IPS-18a (cell line): ENCODE measurements around the gene ITPK1.

Experiments
- H3K27ac ChIP-seq: one replicate; pipeline ENCODE4 v1.5.1; 2013; ENCODE audit warnings: low read length
- H3K27me3 ChIP-seq: one replicate; pipeline ENCODE4 v1.6.1; 2013; ENCODE audit warnings: mild to moderate bottlenecking, low read length; ENCODE audit not compliant: control insufficient read depth, insufficient read depth
- H3K36me3 ChIP-seq: one replicate; pipeline ENCODE4 v1.6.1; 2013; ENCODE audit warnings: low read depth, low read length; ENCODE audit not compliant: control insufficient read depth
- H3K4me1 ChIP-seq: one replicate; pipeline ENCODE4 v1.6.1; 2013; ENCODE audit warnings: low read depth, low read length; ENCODE audit not compliant: control insufficient read depth
- H3K4me3 ChIP-seq: one replicate; pipeline ENCODE4 v1.5.1; 2013; ENCODE audit warnings: low read length
- H3K9ac ChIP-seq: one replicate; pipeline ENCODE4 v1.6.1; 2013; ENCODE audit warnings: mild to moderate bottlenecking, low read length, moderate library complexity
- H3K9me3 ChIP-seq: one replicate; pipeline ENCODE4 v1.6.1; 2013; ENCODE audit warnings: low read depth, low read length; ENCODE audit not compliant: control insufficient read depth

ITPK1 gene

DNA sequence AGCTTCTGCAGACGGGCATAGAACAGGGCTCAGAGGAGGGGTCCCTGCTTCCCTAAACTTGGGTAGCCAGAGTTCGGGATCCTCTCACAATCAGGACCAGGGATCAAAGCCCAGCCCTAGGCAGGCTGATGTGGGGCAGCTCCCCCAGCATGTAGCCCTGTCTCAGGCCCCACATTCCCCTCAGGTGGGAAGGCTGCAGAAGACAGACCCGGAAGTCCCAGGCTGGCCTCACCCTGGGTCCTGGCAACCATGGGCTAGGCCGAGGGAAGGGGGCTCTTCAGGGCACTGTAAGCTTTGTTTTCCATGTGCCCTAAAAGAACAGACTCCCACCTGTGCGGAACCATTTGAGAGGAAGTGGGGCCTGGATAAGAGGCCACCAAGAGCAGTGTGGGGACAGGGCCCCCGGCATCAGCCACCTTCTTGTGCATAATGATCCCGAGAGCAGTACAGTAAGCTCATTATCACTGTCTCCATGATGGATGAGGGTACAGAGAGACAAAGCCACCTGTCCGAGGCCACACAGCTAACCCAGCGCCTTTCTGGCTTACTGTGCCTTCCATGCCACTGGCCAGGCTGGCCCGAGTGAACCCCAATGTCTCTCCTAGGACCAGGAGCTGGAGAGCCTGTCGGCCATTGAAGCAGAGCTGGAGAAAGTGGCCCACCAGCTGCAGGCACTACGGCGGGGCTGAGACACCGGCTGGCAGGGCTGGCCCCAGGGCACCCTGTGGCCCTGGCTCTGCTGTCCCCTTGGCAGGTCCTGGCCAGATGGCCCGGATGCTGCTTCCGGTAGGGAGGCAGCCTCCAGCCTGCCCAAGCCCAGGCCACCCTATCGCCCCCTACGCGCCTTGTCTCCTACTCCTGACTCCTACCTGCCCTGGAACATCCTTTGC lies 181.3 kb downstream of the ITPK1 start:
- Histone ChIP-seq H3K27me3 (no peaks in the 10 kb centered on the region), H3K9me3 (no peaks in the 10 kb centered on the region), H3K4me1 (no peaks in the 10 kb centered on the region), H3K4me3 (no peak overlapping the region), H3K9ac (no peak overlapping the region), H3K27ac (no peak overlapping the region), H3K36me3 (no peaks in the 10 kb centered on the region)

DNA sequence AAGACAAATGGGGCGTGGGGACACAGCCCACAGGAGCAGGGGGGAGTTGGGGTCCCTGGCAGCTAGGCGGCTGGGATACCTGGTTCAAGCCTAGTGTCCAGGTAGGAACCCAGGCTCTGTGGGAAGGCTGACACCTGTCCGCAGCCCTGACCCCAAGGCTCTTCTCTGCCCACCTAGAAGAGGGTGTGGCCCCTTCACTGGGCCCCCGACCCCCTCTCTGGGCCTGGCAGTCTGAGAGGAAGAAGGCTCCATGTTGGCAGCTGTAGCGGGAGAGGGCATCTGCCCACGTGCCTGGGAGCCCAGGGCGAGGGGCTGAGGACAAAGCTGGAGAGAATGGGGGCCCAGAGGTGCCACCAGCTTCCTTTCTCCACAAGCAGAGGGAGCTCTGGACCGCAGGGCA lies 182.2 kb downstream of the ITPK1 start:
- Histone ChIP-seq H3K4me3 (no peak overlapping the region), H3K9ac (no peak overlapping the region), H3K27me3 (no peaks in the 10 kb centered on the region), H3K27ac (no peak overlapping the region), H3K4me1 (no peaks in the 10 kb centered on the region), H3K9me3 (no peaks in the 10 kb centered on the region), H3K36me3 (no peaks in the 10 kb centered on the region)

DNA sequence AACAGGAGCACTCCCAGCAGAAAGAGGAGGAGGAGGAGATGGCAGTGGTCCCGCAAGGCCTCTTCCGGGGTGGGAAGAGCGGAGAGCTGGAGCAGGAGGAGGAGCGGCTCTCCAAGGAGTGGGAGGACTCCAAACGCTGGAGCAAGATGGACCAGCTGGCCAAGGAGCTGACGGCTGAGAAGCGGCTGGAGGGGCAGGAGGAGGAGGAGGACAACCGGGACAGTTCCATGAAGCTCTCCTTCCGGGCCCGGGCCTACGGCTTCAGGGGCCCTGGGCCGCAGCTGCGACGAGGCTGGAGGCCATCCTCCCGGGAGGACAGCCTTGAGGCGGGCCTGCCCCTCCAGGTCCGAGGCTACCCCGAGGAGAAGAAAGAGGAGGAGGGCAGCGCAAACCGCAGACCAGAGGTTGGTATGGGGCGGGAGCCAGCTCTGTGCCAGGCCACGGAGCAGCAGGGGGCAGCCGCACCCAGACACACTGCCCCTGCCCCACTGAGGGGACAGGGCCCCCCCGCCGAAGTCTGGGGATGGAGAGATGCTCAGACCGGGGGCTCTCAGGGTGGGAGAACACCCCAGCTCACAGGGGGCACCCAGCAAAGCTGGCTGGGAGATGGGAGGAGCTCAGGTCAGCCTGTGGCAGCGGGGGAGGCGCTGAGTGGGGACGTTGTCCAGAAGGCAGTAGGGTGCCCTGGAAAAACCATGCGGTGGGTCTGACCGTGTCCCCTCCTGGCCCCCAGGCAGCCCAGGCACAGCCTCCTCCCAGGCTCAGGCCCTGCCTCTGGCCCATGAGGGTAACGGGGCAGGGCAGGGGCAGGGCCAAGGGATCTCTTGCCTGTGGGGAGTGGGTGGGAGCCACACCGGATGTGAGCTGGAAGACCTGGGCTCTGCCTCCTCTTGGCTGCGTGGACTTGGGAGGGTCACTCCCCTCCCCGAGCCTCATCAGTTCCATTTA lies 183.0 kb downstream of the ITPK1 start:
- Histone ChIP-seq H3K27ac (no peak overlapping the region), H3K9ac (no peak overlapping the region), H3K4me1 (no peaks in the 10 kb centered on the region), H3K9me3 (no peaks in the 10 kb centered on the region), H3K4me3 (no peak overlapping the region), H3K27me3 (no peaks in the 10 kb centered on the region), H3K36me3 (peaks cover under 1% of the 10 kb centered on the region)

DNA sequence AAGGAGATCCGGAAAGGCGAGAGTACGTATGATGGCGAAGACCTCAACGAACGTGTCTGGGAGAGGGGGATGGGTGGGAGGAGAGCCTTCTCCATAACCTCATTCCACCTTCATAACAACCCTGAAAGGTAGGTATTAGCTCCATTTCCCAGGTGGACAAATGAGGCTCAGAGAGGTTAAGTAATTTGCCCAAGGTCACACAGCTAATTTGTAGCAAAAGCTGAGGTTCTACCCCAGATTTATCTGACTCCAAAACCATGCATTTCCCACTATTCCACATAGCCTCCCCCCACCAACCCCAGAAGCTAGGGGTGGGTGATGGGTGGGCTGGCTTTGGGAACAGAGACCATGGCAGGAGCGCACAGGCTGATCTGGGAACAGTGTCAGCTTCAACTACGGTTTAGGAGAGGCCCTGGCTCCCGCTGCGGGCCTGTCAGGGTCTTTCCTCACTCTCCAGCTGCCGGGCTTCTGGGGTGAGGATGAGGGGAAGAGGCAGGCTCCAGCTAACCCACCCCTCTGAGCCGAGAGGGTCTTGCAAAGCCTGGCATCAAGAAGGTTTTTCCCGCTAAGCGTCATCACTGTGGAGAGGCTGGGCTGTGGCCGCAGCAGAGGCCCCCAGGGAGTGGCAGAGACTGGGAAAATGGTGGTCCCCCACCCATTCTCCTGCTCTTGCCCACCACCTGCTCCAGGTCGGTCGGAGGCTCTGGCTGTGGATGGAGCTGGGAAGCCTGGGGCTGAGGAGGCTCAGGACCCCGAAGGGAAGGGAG lies 183.9 kb downstream of the ITPK1 start:
- no peaks in the 10 kb centered on the region for H3K9me3 ChIP-seq
- peaks cover 5% of the 10 kb centered on the region for H3K36me3 ChIP-seq
- no peak overlapping the region for H3K4me3 ChIP-seq
- H3K27me3 ChIP-seq = no peaks in the 10 kb centered on the region
- H3K27ac ChIP-seq = no peak overlapping the region
- H3K9ac ChIP-seq = no peak overlapping the region
- H3K4me1 ChIP-seq = no peaks in the 10 kb centered on the region

DNA sequence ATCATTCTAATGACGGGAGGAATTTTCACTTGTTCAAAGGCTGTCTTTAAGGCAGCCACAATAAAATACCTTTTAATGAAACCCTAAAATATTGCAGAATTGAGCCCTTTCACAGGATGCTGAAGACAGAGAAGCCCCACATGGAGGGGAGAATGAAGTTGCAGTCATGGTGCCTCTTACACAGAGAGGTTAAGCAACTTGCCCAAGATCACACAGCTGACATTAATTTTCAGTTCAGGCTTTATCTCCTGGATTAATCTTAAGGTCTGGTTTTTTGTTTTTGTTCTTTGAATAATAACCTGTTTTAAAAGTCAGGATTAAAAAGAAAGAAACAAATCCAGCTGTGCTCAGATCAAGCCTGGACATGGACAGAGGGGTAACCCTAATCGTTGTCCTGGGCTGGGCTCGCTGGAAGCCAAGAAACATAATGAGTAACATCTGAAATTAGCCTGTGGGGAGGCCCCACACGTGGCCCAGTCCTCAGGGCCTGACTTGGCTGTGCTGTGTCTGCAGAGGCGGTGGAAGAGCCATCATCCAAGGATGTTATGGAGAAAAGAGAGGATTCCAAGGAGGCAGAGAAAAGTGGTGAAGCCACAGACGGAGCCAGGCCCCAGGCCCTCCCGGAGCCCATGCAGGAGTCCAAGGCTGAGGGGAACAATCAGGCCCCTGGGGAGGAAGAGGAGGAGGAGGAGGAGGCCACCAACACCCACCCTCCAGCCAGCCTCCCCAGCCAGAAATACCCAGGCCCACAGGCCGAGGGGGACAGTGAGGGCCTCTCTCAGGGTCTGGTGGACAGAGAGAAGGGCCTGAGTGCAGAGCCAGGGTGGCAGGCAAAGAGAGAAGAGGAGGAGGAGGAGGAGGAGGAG lies 184.8 kb downstream of the ITPK1 start:
- no peaks in the 10 kb centered on the region for H3K27me3 ChIP-seq
- no peaks in the 10 kb centered on the region for H3K4me1 ChIP-seq
- no peak overlapping the region for H3K9ac ChIP-seq
- H3K36me3 ChIP-seq = peaks cover 5% of the 10 kb centered on the region
- no peak overlapping the region for H3K4me3 ChIP-seq
- H3K9me3 ChIP-seq = no peaks in the 10 kb centered on the region
- H3K27ac ChIP-seq = no peak overlapping the region

DNA sequence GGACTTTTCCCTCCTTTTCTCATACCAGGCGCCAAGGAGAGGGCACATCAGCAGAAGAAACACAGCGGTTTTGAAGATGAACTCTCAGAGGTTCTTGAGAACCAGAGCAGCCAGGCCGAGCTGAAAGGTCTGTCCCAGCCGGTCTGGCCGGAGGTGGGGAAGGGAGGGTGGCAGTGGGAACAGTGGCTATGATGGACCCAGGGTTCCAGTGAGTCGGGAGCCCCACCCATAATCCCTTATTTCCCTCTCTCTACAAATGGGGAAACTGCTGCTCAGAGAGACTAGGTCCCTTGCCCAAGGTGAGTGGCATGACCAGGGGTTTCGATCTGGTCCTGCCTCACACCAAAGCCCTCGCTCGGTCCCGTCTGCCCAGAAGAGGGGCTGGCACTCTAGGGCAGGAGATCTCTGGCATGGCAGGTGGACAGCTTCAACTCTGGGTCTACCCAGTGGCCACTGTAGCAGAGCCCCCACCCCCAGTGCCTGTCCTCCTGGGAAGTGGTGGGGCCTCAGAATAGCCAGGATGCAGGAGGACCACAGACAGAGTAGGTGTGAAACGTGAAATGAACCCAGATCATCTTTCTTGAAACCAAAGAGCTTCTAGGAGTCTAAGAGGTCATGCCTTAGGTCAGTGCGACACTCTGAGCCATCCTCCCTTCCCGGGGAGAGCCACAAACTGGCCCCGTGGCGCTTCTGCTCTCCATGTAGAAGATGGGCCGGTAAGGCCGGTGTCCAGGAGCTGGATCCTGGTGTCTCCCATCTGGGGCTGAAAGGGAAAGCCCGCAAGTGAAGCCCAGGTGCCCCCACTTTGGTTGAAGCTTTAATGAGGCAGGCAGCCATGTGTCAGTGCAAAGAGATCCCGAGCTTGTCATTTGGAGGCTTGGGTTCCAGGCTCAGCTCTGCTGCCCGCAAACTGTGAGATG lies 185.8 kb downstream of the ITPK1 start:
- H3K9me3 ChIP-seq = no peaks in the 10 kb centered on the region
- H3K27me3 ChIP-seq = no peaks in the 10 kb centered on the region
- peaks cover 5% of the 10 kb centered on the region for H3K36me3 ChIP-seq
- no peak overlapping the region for H3K9ac ChIP-seq
- peaks cover 4% of the 10 kb centered on the region for H3K4me1 ChIP-seq
- no peak overlapping the region for H3K4me3 ChIP-seq
- no peak overlapping the region for H3K27ac ChIP-seq

DNA sequence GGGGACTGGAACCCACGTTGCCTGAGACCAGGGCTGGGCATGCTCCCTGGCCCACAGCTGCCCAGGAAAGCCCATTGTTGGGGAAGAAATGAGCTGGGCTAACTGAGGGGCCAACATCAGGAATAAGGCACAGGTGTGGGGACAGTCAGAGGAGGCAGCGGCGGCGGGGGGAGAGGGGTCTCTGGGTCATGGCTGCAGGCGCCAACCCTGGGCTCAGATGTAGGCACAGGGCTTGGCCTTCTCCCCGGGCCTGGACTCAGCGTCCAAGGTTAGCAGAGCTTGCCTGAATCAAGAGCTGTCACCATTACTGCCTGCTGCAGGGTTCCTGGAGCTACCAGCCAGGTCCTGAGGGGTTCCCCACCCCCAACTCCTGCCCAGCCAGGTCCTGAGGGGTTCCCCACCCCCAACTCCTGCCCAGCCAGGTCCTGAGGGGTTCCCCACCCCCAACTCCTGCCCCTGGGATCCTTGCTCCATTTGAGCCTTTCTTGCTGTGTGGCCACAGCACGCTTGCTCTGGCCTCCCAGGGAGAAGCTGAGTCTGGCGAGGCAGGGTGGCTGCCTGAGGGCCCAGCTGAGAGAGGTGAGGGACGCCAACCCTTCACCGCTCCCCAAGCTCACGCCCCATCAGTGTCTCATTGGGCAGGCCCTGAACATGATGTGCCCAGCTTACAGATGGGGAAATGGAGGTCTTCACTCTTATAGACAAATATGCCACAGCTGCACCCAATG lies 186.6 kb downstream of the ITPK1 start:
- Histone ChIP-seq H3K27me3 (no peaks in the 10 kb centered on the region), H3K4me3 (no peak overlapping the region)

DNA sequence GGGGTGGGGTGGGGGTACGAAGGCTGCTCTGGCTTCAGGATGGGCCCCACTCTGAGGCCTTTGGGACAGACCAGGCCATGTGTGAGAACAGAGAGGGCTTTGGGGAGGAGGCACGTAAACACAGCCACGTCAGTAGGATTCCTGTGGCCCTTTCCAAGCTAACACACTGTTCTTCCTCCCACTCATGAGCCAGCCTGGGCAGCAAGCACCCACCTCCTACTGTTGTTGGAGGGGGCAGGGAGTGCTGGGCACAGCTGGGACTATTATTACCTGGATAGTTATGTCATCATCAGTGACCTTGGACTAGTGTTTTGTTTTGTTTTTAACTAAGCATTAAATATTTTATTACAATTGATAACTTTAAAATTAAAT lies 187.5 kb downstream of the ITPK1 start:
- peaks cover 4% of the 10 kb centered on the region for H3K27me3 ChIP-seq
- peaks cover 13% of the 10 kb centered on the region for H3K4me1 ChIP-seq
- H3K27ac ChIP-seq = no peak overlapping the region
- H3K9me3 ChIP-seq = no peaks in the 10 kb centered on the region
- no peak overlapping the region for H3K4me3 ChIP-seq
- no peak overlapping the region for H3K9ac ChIP-seq
- peaks cover 5% of the 10 kb centered on the region for H3K36me3 ChIP-seq

More for the DNA sequence above, 186.6 kb downstream of the ITPK1 start:
- Histone ChIP-seq H3K9ac (no peak overlapping the region), H3K4me1 (peaks cover 12% of the 10 kb centered on the region), H3K27ac (no peak overlapping the region), H3K9me3 (no peaks in the 10 kb centered on the region), H3K36me3 (peaks cover 5% of the 10 kb centered on the region)

DNA sequence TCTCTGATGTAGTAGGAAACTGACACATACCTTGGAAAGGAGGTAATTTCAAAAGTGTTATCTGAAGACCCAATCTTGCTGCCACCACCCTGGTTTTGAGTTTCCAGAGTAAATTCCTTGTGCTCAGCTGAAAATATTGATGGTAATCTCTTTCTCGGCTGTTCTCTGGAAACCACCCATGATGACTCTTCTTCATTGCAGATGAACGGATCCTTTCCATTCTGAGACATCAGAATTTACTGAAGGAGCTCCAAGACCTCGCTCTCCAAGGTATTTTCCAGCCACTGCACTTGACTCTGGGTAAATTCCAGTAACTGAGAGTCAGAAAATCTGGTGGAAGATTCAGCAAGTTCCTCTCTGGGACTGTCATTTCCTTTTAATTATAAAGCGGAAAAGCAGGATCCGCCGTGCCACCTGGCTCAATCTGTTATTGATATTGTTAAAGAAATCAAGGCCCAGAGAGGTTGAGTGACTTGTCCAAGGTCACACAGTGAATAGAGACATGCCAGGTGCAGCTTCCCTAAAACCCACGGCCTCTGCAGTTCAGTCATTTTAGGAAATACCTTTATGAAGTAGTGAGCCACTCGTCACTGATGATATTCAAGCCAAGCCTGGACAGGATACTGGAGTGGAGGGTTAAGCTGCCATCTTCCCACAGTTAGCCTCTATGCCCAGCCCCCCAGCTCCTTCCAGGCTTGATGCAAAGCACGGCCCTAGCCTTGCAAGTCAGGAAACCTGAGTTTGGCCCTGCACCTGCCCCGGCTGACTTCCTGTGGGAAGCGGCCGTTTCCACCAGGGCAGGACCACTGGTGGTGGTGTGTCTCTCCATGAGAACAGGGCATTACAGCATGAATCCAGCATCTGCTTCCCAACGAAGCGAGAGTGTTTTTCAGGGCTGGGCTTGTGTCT lies 188.1 kb downstream of the ITPK1 start:
- Histone ChIP-seq H3K4me1 (peaks cover 13% of the 10 kb centered on the region), H3K27me3 (peaks cover 5% of the 10 kb centered on the region), H3K36me3 (peaks cover 5% of the 10 kb centered on the region), H3K9ac (no peak overlapping the region), H3K4me3 (no peak overlapping the region), H3K9me3 (no peaks in the 10 kb centered on the region), H3K27ac (no peak overlapping the region)
